ENCODE results near the gene MTMR3. TPM values are rescaled to one million over a fixed set of nuclear protein-coding genes. Genes with fewer than 3 reads are reported as not detected.

The MTMR3 gene
- total RNA-seq, 1 donor from 2014 or later, result 26.1 TPM

- H3K27ac ChIP-seq, result peak overlapping the region in 1 of 2 donors; percentile 89
- intact Hi-C loops (cut with DNase I), result loop anchor here (1.0 to 10.0 kb wide), 4 partner anchors 44 to 280 kb away; partner anchors contain the start of genes ASCC2, NF2, UQCR10 and ZMAT5
- H3K4me3 ChIP-seq, result peak overlapping the region; percentile 79 to 82
- H3K4me1 ChIP-seq, result peaks cover 0 to 7% of the 10 kb centered on the region in 2 donors
- no peaks in the 10 kb centered on the region for H3K36me3 ChIP-seq
- TF ChIP-seq CTCF (IDR thresholded peaks at IDR 0.05), result no peak
- no peaks in the 10 kb centered on the region for H3K9me3 ChIP-seq
- H3K27me3 ChIP-seq, result no peaks in the 10 kb centered on the region
- DNase-seq (ENCODE audit: low spot score in 2 of 2), result no peak
Observed at GRCh38 chr22:29882716-29883044, 294 bp upstream of the MTMR3 start.

- peak overlapping the region; percentile 79 to 82 for H3K4me3 ChIP-seq
- peaks cover 0 to 7% of the 10 kb centered on the region in 2 donors for H3K4me1 ChIP-seq
- intact Hi-C loops (cut with DNase I), result loop anchor here (1.0 to 10.0 kb wide), 4 partner anchors 45 to 281 kb away; partner anchors contain the start of genes ASCC2, NF2, UQCR10 and ZMAT5
- no peaks in the 10 kb centered on the region for H3K9me3 ChIP-seq
- no peak for TF ChIP-seq CTCF (IDR thresholded peaks at IDR 0.05)
- no peak for DNase-seq (ENCODE audit: low spot score in 2 of 2)
- peak overlapping the region; percentile 89 to 93 for H3K27ac ChIP-seq
- no peaks in the 10 kb centered on the region for H3K27me3 ChIP-seq
- H3K36me3 ChIP-seq, result no peaks in the 10 kb centered on the region
Observed at GRCh38 chr22:29883775-29884097, 762 bp downstream of the MTMR3 start.

- peaks cover 0 to 7% of the 10 kb centered on the region in 2 donors for H3K4me1 ChIP-seq
- TF ChIP-seq CTCF (IDR thresholded peaks at IDR 0.05), result no peak
Observed at GRCh38 chr22:29885610-29886009, 2.6 kb downstream of the MTMR3 start.

GRCh38 chr22:29886596-29886995 is 3.6 kb downstream of the MTMR3 start:
- no peak for DNase-seq (ENCODE audit: low spot score in 2 of 2)
- no peaks in the 10 kb centered on the region for H3K36me3 ChIP-seq
- H3K27ac ChIP-seq, result no peak overlapping the region
- no peak for TF ChIP-seq CTCF (IDR thresholded peaks at IDR 0.05)
- intact Hi-C loops (cut with DNase I), result loop anchor here (10.0 kb wide), 1 partner anchor 118 kb away; no protein-coding TSS in a partner anchor
- peaks cover 0 to 7% of the 10 kb centered on the region in 2 donors for H3K4me1 ChIP-seq
- H3K9me3 ChIP-seq, result no peaks in the 10 kb centered on the region
- no peak overlapping the region for H3K4me3 ChIP-seq
- H3K27me3 ChIP-seq, result no peaks in the 10 kb centered on the region

More at GRCh38 chr22:29885610-29886009, 2.6 kb downstream of the MTMR3 start:
- no peaks in the 10 kb centered on the region for H3K27me3 ChIP-seq
- H3K27ac ChIP-seq, result no peak overlapping the region
- no peaks in the 10 kb centered on the region for H3K9me3 ChIP-seq
- intact Hi-C loops (cut with DNase I), result loop anchor here (10.0 kb wide), 1 partner anchor 119 kb away; no protein-coding TSS in a partner anchor
- no peaks in the 10 kb centered on the region for H3K36me3 ChIP-seq
- no peak overlapping the region for H3K4me3 ChIP-seq
- no peak for DNase-seq (ENCODE audit: low spot score in 2 of 2)

GRCh38 chr22:29887358-29887757 is 4.4 kb downstream of the MTMR3 start:
- Histone ChIP-seq H3K27me3 (no peaks in the 10 kb centered on the region), H3K9me3 (no peaks in the 10 kb centered on the region), H3K4me1 (peaks cover 0 to 7% of the 10 kb centered on the region in 2 donors), H3K36me3 (no peaks in the 10 kb centered on the region), H3K4me3 (no peak overlapping the region), H3K27ac (no peak overlapping the region)
- TF ChIP-seq CTCF (IDR thresholded peaks at IDR 0.05), result no peak
- no peak for DNase-seq (ENCODE audit: low spot score in 2 of 2)
- intact Hi-C loops (cut with DNase I), result loop anchor here (10.0 kb wide), 1 partner anchor 117 kb away; no protein-coding TSS in a partner anchor

- no peak overlapping the region for H3K27ac ChIP-seq
- no peak for DNase-seq (ENCODE audit: low spot score in 2 of 2)
- no peaks in the 10 kb centered on the region for H3K9me3 ChIP-seq
- no peak for TF ChIP-seq CTCF (IDR thresholded peaks at IDR 0.05)
- H3K4me3 ChIP-seq, result no peak overlapping the region
- intact Hi-C loops (cut with DNase I), result no loop called here
- no peaks in the 10 kb centered on the region for H3K4me1 ChIP-seq
- H3K27me3 ChIP-seq, result no peaks in the 10 kb centered on the region
- no peaks in the 10 kb centered on the region for H3K36me3 ChIP-seq
Observed at GRCh38 chr22:29890760-29891159, 7.8 kb downstream of the MTMR3 start.

Data from ascending aorta (tissue), 2 donors.